GM23338 (cell line): Measurements from ENCODE around the gene HERPUD1.

Experiments
- CREB1 ChIP-seq: fragments of 250-450 bp; sonication (Bioruptor Pico); IDR thresholded peaks from 2 replicates; pipeline ENCODE4 v1.5.0; 2020; ENCODE audit warnings: low read depth, mild to moderate bottlenecking, moderate library complexity
- CTCF ChIP-seq, 2 experiments: fragments of 200-600 bp in 1 of 2; sonication (generic) in 1 of 2; conservative IDR thresholded peaks; 2 replicates each; pipeline versions ENCODE4 v1.5.1 to v1.6.1; 2016 to 2017; ENCODE audit warnings: antibody characterized with exemption in 2 of 2, low read depth in 2 of 2, mild to moderate bottlenecking in 2 of 2, moderate library complexity in 1 of 2
- EZH2 ChIP-seq: fragments of 200-600 bp; sonication (generic); IDR thresholded peaks from one replicate; pipeline ENCODE4 v1.8.0; 2017; ENCODE audit warnings: antibody characterized with exemption, mild to moderate bottlenecking, low read depth; ENCODE audit not compliant: unreplicated experiment
- EZH2phosphoT487 ChIP-seq: fragments of 200-600 bp; sonication (generic); IDR thresholded peaks from one replicate; pipeline ENCODE4 v1.8.1; 2018; ENCODE audit warnings: antibody characterized with exemption; ENCODE audit not compliant: unreplicated experiment
- JUNB ChIP-seq: IDR thresholded peaks from one replicate; pipeline ENCODE4 v1.6.1; 2016; ENCODE audit warnings: antibody characterized with exemption; ENCODE audit not compliant: unreplicated experiment
- NANOG ChIP-seq: IDR thresholded peaks from 2 replicates; pipeline ENCODE4 v1.6.1; 2016; ENCODE audit warnings: antibody characterized with exemption, borderline replicate concordance
- POLR2AphosphoS5 ChIP-seq: IDR thresholded peaks from 2 replicates; pipeline ENCODE4 v1.6.1; 2016; ENCODE audit warnings: antibody characterized with exemption, low read depth
- STAT1 ChIP-seq: IDR thresholded peaks from one replicate; pipeline ENCODE4 v1.6.1; 2016; ENCODE audit warnings: antibody characterized with exemption; ENCODE audit not compliant: unreplicated experiment
- ZNF114 ChIP-seq: fragments of 250-450 bp; sonication (Bioruptor Pico); IDR thresholded peaks from 2 replicates; pipeline ENCODE4 v1.5.0; 2020; ENCODE audit warnings: mild to moderate bottlenecking, moderate library complexity
- ZNF331 ChIP-seq: fragments of 250-450 bp; sonication (Bioruptor Pico); IDR thresholded peaks from 2 replicates; pipeline ENCODE4 v1.5.0; 2020; ENCODE audit warnings: low read depth, mild to moderate bottlenecking, moderate library complexity
- TF ChIP-seq, protein P1 (sequence below): IDR thresholded peaks from one replicate; pipeline ENCODE4 v1.6.1; 2018; ENCODE audit warnings: antibody characterized with exemption; ENCODE audit not compliant: unreplicated experiment
- TF ChIP-seq, protein P2 (sequence below): fragments of 250-450 bp; sonication (Bioruptor Pico); IDR thresholded peaks from 2 replicates; pipeline ENCODE4 v1.5.0; 2020; ENCODE audit warnings: mild to moderate bottlenecking, moderate library complexity

DNA sequence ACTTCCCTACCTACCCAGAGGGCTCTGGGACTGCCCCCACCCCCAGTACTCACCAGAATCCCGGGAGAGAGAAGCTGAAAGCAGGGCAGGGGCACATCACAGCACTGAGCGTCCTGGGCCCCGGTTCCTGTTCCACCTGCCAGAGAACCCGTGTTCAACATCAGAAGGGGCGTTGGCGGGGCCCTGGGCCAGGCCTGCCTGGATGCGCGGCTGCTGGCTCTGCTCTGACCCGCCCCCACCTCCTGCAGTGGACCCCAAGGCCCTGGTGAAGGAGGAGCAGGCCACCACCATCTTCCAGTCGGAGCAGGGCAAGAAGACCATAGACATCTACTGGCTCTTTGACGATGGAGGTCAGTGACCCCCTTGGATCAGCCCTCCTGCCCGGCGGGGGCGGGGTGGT, 39.2 kb upstream of the HERPUD1 start:
- TF ChIP-seq CTCF (conservative IDR thresholded peaks at IDR 0.05; ENCODE audit: low read depth in 2 of 2) (no peak), POLR2AphosphoS5 (no peak), NANOG (no peak), EZH2 (no peak), JUNB (no peak), ZNF331 (CRISPR knock-in tag) (no peak), CREB1 (no peak), ZNF114 (CRISPR knock-in tag) (no peak), STAT1 (no peak), EZH2phosphoT487 (no peak)
- TF ChIP-seq, protein P1, sequence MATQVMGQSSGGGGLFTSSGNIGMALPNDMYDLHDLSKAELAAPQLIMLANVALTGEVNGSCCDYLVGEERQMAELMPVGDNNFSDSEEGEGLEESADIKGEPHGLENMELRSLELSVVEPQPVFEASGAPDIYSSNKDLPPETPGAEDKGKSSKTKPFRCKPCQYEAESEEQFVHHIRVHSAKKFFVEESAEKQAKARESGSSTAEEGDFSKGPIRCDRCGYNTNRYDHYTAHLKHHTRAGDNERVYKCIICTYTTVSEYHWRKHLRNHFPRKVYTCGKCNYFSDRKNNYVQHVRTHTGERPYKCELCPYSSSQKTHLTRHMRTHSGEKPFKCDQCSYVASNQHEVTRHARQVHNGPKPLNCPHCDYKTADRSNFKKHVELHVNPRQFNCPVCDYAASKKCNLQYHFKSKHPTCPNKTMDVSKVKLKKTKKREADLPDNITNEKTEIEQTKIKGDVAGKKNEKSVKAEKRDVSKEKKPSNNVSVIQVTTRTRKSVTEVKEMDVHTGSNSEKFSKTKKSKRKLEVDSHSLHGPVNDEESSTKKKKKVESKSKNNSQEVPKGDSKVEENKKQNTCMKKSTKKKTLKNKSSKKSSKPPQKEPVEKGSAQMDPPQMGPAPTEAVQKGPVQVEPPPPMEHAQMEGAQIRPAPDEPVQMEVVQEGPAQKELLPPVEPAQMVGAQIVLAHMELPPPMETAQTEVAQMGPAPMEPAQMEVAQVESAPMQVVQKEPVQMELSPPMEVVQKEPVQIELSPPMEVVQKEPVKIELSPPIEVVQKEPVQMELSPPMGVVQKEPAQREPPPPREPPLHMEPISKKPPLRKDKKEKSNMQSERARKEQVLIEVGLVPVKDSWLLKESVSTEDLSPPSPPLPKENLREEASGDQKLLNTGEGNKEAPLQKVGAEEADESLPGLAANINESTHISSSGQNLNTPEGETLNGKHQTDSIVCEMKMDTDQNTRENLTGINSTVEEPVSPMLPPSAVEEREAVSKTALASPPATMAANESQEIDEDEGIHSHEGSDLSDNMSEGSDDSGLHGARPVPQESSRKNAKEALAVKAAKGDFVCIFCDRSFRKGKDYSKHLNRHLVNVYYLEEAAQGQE, result no peak
- TF ChIP-seq, protein P2, sequence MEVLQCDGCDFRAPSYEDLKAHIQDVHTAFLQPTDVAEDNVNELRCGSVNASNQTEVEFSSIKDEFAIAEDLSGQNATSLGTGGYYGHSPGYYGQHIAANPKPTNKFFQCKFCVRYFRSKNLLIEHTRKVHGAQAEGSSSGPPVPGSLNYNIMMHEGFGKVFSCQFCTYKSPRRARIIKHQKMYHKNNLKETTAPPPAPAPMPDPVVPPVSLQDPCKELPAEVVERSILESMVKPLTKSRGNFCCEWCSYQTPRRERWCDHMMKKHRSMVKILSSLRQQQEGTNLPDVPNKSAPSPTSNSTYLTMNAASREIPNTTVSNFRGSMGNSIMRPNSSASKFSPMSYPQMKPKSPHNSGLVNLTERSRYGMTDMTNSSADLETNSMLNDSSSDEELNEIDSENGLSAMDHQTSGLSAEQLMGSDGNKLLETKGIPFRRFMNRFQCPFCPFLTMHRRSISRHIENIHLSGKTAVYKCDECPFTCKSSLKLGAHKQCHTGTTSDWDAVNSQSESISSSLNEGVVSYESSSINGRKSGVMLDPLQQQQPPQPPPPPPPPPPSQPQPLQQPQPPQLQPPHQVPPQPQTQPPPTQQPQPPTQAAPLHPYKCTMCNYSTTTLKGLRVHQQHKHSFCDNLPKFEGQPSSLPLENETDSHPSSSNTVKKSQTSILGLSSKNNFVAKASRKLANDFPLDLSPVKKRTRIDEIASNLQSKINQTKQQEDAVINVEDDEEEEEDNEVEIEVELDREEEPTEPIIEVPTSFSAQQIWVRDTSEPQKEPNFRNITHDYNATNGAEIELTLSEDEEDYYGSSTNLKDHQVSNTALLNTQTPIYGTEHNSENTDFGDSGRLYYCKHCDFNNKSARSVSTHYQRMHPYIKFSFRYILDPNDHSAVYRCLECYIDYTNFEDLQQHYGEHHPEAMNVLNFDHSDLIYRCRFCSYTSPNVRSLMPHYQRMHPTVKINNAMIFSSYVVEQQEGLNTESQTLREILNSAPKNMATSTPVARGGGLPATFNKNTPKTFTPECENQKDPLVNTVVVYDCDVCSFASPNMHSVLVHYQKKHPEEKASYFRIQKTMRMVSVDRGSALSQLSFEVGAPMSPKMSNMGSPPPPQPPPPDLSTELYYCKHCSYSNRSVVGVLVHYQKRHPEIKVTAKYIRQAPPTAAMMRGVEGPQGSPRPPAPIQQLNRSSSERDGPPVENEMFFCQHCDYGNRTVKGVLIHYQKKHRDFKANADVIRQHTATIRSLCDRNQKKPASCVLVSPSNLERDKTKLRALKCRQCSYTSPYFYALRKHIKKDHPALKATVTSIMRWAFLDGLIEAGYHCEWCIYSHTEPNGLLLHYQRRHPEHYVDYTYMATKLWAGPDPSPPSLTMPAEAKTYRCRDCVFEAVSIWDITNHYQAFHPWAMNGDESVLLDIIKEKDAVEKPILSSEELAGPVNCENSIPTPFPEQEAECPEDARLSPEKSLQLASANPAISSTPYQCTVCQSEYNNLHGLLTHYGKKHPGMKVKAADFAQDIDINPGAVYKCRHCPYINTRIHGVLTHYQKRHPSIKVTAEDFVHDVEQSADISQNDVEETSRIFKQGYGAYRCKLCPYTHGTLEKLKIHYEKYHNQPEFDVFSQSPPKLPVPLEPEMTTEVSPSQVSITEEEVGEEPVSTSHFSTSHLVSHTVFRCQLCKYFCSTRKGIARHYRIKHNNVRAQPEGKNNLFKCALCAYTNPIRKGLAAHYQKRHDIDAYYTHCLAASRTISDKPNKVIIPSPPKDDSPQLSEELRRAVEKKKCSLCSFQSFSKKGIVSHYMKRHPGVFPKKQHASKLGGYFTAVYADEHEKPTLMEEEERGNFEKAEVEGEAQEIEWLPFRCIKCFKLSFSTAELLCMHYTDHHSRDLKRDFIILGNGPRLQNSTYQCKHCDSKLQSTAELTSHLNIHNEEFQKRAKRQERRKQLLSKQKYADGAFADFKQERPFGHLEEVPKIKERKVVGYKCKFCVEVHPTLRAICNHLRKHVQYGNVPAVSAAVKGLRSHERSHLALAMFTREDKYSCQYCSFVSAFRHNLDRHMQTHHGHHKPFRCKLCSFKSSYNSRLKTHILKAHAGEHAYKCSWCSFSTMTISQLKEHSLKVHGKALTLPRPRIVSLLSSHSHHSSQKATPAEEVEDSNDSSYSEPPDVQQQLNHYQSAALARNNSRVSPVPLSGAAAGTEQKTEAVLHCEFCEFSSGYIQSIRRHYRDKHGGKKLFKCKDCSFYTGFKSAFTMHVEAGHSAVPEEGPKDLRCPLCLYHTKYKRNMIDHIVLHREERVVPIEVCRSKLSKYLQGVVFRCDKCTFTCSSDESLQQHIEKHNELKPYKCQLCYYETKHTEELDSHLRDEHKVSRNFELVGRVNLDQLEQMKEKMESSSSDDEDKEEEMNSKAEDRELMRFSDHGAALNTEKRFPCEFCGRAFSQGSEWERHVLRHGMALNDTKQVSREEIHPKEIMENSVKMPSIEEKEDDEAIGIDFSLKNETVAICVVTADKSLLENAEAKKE (CRISPR knock-in tag), result no peak
